ENCODE results near the gene FRMD8. TPM values are rescaled to one million over a fixed set of nuclear protein-coding genes. Genes with fewer than 3 reads are reported as not detected.

FRMD8 gene
- total and polyA plus RNA-seq, 2 experiments from 2014 or later = 7.0 to 35.4 TPM

DNA sequence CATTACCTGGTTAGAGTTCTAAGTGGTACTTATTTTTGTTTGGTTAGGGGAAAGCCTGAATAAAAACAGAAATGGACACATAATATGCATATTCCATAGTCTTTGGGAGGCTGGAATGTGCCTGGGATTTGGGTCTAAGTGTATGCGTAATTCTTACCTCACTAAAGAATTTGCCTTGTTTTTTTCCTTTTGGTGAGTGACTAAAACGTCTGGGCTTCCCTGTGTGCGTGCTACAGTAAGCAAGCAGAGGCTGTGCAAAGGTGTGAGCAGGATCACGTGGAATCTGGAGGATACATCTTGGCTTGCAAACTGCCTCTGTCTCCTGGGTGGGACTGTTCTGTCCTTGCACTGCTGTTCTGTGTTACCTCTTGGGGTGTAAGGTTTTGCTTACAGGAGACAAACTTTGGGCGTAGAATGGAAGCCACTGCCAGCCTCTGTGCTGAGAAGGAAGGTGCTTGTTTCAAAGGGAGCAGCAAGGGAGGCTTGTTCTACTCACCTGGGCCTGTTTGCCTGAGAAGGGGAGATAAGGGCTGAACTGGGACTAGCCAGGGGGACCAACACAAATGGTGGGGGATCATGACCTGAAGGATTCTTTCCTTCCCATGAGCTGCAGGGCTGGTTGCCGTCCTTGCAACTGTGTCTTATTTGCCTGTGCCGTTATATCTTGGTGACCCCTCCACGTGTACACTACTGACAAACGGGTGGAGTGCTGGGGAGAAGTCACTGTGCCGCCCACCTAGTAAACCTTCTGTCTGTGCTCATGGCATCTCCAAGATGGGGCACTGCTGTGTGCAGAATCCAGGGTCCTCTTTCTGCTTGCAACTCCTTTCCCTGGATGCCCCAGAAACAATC lies 40.6 kb downstream of the FRMD8 start:
- peaks cover 15% of the 10 kb centered on the region for H3K27me3 Mint-ChIP-seq (ENCODE audit: insufficient read depth, low read depth, poor library complexity)
- H3K4me2 ChIP-seq = peak overlapping the region; percentile 98
- peak overlapping the region; percentile 52; the same call in 1 of the 2 replicates for H3K27ac ChIP-seq (ENCODE audit: low read depth)
- peak overlapping the region; percentile 24; the same call in 2 of the 3 replicates for H3K4me3 Mint-ChIP-seq
- no peak overlapping the region for H2AFZ ChIP-seq
- H3F3A ChIP-seq (replicated peaks; ENCODE audit: low read depth) = peaks cover 16% of the 10 kb centered on the region
- no peaks in the 10 kb centered on the region for H4K20me1 ChIP-seq (replicated peaks; ENCODE audit: insufficient read depth)
- no peaks in the 10 kb centered on the region; the same call in 2 of the 3 replicates for H3K9me3 Mint-ChIP-seq
- TF ChIP-seq POLR2AphosphoS5 (IDR thresholded peaks at IDR 0.05; ENCODE audit: low read depth) (0 out of 2 replicates have a peak, but pooled peaks have one; percentile 25), CREB1 (CRISPR knock-in tag; IDR thresholded peaks at IDR 0.05; ENCODE audit: low read depth) (no peak)
- peaks cover 33% of the 10 kb centered on the region for H3K79me2 ChIP-seq (replicated peaks; ENCODE audit: insufficient read depth)
- no peaks in the 10 kb centered on the region for H3K9me2 ChIP-seq (ENCODE audit: insufficient read depth)
- no peaks in the 10 kb centered on the region for H3K36me3 Mint-ChIP-seq (ENCODE audit: low read depth)
- peak; percentile 54 for DNase-seq (ENCODE audit: low spot score)
- no peaks in the 10 kb centered on the region for H3K36me3 ChIP-seq (ENCODE audit: insufficient read depth)
- H3K4me3 ChIP-seq = no peak overlapping the region
- ATAC-seq = peak; percentile 2; the same call in 1 of the 3 replicates
- H3K27ac Mint-ChIP-seq = peak overlapping the region; percentile 24; the same call in 1 of the 2 replicates
- H3K27me3 ChIP-seq (ENCODE audit: insufficient read depth) = no peaks in the 10 kb centered on the region
- peaks cover 72% of the 10 kb centered on the region for H3K4me1 Mint-ChIP-seq
- peaks cover 65% of the 10 kb centered on the region for H3K4me1 ChIP-seq (ENCODE audit: insufficient read depth)

GRCh38 chr11:65427691-65428577 lies 41.5 kb downstream of the FRMD8 start:
- Mint-ChIP-seq H3K4me3 (no peak overlapping the region; the same call in 2 of the 3 replicates), H3K4me1 (peaks cover 66% of the 10 kb centered on the region)

More at GRCh38 chr11:65427691-65428577, 41.5 kb downstream of the FRMD8 start:
- no peak for DNase-seq (ENCODE audit: low spot score)
- H3K36me3 ChIP-seq (ENCODE audit: insufficient read depth) = no peaks in the 10 kb centered on the region
- Mint-ChIP-seq H3K36me3 (ENCODE audit: low read depth) (no peaks in the 10 kb centered on the region), H3K9me3 (no peaks in the 10 kb centered on the region; the same call in 2 of the 3 replicates), H3K27me3 (ENCODE audit: insufficient read depth, low read depth, poor library complexity) (peaks cover 9% of the 10 kb centered on the region), H3K27ac (no peak overlapping the region)
- H3K27ac ChIP-seq (ENCODE audit: low read depth) = 0 out of 2 replicates have a peak overlapping the region, but pooled peaks have one; percentile 12
- TF ChIP-seq STAT1 (IDR thresholded peaks at IDR 0.05; ENCODE audit: unreplicated experiment) (no peak), CREB1 (CRISPR knock-in tag; IDR thresholded peaks at IDR 0.05; ENCODE audit: low read depth) (no peak), ZNF331 (CRISPR knock-in tag; IDR thresholded peaks at IDR 0.05; ENCODE audit: low read depth) (no peak), EZH2 (IDR thresholded peaks at IDR 0.05; ENCODE audit: low read depth, unreplicated experiment) (no peak), JUNB (IDR thresholded peaks at IDR 0.05; ENCODE audit: unreplicated experiment) (no peak), ZNF462 (CRISPR knock-in tag; IDR thresholded peaks at IDR 0.05) (no peak), POLR2AphosphoS5 (IDR thresholded peaks at IDR 0.05; ENCODE audit: low read depth) (no peak), EZH2phosphoT487 (IDR thresholded peaks at IDR 0.05; ENCODE audit: unreplicated experiment) (no peak)
- peaks cover 33% of the 10 kb centered on the region for H3K79me2 ChIP-seq (replicated peaks; ENCODE audit: insufficient read depth)
- no peaks in the 10 kb centered on the region for H3K27me3 ChIP-seq (ENCODE audit: insufficient read depth)
- H2AFZ ChIP-seq = no peak overlapping the region
- H4K20me1 ChIP-seq (replicated peaks; ENCODE audit: insufficient read depth) = no peaks in the 10 kb centered on the region
- no peak overlapping the region for H3K4me2 ChIP-seq
- H3F3A ChIP-seq (replicated peaks; ENCODE audit: low read depth) = peaks cover 14% of the 10 kb centered on the region
- H3K9me2 ChIP-seq (ENCODE audit: insufficient read depth) = no peaks in the 10 kb centered on the region
- ATAC-seq = peak; percentile 3; the same call in 2 of the 3 replicates
- peaks cover 62% of the 10 kb centered on the region for H3K4me1 ChIP-seq (ENCODE audit: insufficient read depth)
- no peak overlapping the region for H3K4me3 ChIP-seq
